Spleen (tissue), 7 donors: ENCODE results near the gene SASS6.

Experiments
- CTCF ChIP-seq, 11 experiments: fragments of 200-600 bp in 7 of 11; fragments of 450-650 bp in 4 of 11; sonication (generic) in 4 of 11; IDR thresholded peaks in 8 of 11; conservative IDR thresholded peaks in 3 of 11; 1 replicate in 7 of 11; 2 replicates in 4 of 11; pipeline versions ENCODE4 v1.4.0 to v1.8.0; 2016 to 2021; ENCODE audit warnings: antibody characterized with exemption in 11 of 11, inconsistent platforms in 4 of 11, mild to moderate bottlenecking in 1 of 11
- POLR2A ChIP-seq, 3 donors: fragments of 450-650 bp; IDR thresholded peaks; one replicate each; pipeline ENCODE4 v1.5.1; 2017; ENCODE audit warnings: antibody characterized with exemption in 3 of 3, mild to moderate bottlenecking in 1 of 3
- donor health status: DM: no; HTN: no; CAD: no; lungs with moderate emphysema.
- donor health status: DM: no; HTN: no; CAD: no.
- donor health status: DM: no; HTN: no; CAD: no.

- TF ChIP-seq POLR2A (IDR thresholded peaks at IDR 0.05) (no peak), CTCF (IDR thresholded peaks at IDR 0.05 in 8 of 11, conservative IDR thresholded peaks at IDR 0.05 in 3 of 11) (no peak)
Observed at GRCh38 chr1:100061681-100062080, 71.0 kb downstream of the SASS6 start.
